Stimulated activated CD4-positive, alpha-beta T cell treated with anti-CD3 and anti-CD28 coated beads, Interleukin-2, amount 100 ng/mL, for 48 hours (primary cell): Measurements from ENCODE around the gene RASGRP4.

Experiments used
- DNase-seq, 2 donors: peaks; one replicate each; pipeline ENCODE4 v3.0.0-alpha.2; 2020

RASGRP4 gene

GRCh38 chr19:38445362-38445761, 19.3 kb upstream of the RASGRP4 start:
- no peak for DNase-seq

GRCh38 chr19:38444026-38444425, 18.0 kb upstream of the RASGRP4 start:
- DNase-seq, result no peak

- DNase-seq, result no peak
These were observed 17.5 kb upstream of the RASGRP4 start for GRCh38 chr19:38443458-38443999.

DNA sequence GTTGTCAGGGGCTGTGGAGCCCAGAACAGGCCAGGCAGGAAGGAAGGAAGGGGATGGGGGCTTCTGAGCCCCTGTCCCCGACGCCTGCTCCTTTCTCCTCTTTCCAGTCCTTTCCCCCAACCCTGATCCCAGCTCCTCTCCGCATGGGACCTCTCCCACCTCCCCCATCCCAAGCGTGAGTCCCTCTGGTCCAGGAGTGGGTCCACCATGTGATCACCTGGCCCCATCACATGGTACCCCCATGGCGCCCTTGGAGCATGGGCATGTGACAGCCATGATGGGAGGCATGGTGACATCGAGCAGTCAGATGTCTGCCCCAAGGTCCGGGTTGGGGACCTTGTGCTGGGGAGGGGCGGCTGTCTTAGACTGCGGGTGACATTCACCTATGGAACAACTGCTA, 16.7 kb upstream of the RASGRP4 start:
- DNase-seq, result no peak

DNA sequence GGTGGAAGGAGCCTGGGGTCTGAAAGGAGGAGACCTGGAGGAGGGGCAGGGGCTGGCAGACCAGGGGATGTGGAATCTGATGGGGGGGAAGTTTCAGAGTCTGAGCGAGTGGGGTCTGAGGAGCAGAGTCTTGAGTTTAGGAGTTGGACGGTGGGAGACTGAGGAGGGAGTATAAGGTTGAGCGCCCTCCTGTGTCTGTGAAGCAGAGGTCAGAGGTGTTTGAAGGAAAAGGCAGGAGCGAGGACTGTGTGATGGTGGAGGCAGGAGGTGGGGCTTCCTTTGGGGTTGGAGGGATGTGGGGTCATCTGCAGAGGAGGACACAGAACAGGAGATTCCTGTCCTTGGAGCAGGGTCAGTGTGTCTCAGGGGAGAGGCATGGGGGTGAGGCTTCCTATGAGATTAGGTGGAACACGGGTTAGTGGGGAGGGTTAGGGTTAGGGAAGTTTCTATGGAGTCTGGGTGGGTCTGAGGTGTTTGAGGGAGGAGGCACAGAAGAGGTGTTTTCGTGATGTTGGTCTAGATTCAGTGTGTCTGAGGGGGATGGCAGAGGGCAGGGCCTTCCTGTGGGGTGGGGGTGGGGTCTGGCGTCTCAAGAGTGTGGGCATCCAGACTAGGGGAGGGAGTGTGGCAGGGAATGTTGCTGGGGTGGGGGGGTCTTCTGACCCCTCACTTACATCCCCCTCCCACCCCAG, 15.8 kb upstream of the RASGRP4 start:
- no peak for DNase-seq

DNA sequence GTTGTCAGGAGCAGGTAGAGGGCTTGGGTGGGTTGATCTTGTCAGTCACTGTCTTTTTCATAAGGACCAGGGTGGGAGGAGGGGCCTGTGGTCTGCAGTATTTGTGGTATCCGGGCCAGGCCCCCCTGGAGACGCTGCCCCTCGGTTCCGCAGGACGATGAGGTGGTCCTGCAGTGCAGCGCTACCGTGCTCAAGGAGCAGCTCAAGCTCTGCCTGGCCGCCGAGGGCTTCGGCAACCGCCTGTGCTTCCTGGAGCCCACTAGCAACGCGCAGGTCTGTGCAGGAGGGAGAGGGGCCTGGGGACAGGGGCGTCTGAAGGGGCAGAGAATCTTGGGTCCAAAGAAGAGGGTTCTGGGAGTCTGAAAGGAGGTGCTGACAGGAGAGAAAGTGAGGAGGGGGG, 14.6 kb upstream of the RASGRP4 start:
- no peak for DNase-seq

GRCh38 chr19:38437917-38438316, 11.9 kb upstream of the RASGRP4 start:
- DNase-seq, result no peak

DNA sequence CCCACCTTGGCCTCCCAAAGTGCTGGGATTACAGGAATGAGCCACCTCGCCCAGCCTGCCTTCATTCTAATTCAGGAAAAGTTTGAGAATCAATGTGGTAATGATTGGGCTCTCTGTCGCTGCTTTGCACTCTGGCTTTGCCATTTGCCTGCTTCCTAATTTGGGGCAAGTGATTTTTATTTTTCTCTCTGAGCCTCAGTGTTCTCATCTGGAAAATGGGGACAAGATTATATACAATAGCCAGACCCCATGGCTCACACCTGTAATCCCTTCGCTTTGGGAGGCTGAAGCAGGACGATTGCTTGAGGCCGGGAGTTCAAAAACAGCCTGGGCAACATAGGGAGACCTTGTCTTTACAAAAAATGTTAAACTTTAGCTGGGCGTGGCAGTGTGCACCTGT, 11.3 kb upstream of the RASGRP4 start:
- DNase-seq, result no peak

- DNase-seq, result no peak
These were observed 8.6 kb upstream of the RASGRP4 start for GRCh38 chr19:38434549-38435051.

GRCh38 chr19:38433268-38433733, 7.3 kb upstream of the RASGRP4 start, which contains the start of gene RYR1:
Gene RYR1, plus strand, starts transcription at chr19:38433691. Its CDS starts 139 bp downstream, at chr19:38433830.
- DNase-seq, result peak; percentile 54 to 57

- DNase-seq, result no peak
These were observed 4.9 kb upstream of the RASGRP4 start for GRCh38 chr19:38430931-38431330.

DNA sequence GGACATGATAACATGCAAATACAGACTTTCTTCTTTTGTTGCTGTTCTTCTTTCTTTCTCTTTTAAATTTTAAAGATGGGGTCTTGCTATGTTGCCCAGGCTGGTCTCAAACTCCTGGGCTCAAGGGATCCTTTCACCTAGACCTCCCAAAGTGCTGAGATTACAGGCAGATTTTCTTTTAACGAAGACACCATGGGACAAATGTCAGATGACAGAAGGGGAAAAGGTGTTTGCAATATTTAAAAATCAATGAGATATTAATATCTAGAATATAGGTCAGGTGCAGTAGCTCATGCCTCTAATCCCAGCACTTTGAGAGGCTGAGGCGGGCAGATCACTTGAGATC, 3.8 kb upstream of the RASGRP4 start:
- no peak for DNase-seq

DNA sequence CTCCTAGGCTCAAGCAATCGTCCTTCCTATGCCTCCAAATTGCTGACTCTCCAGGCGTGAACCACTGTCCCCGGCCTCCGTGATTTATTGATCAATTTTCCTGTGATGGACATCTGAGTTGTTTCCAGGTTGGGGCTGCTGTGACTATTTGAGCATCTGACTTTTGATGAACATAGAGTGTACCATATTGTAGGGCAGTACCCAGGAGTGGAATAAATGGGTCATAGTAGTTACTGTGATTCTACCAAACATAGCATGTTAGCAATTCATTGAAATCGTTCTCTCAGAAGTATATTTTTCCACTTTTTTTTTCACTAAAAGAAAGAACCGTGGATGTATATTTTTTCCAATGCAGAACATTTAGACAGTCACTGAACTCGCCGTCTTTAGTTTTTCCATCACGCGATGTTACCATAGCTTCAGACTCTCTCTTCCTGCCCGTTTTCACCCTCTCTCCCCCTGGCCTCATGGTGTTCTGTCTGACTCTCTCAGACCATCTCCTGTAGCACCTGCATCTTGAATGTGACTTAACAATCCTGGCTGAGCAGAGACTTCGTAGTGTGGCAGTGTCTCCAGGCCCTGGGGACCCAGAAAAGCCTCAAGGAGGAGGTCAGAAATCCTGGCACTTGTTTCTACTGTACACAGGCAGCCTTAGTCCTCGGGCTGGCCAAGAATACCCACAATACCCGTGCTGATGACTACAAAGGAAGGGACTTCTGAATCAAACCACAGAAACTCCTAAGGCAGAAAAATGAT, 3.2 kb upstream of the RASGRP4 start:
- peak in 1 of 2 donors; percentile 38 for DNase-seq

- peak; percentile 37 to 50 for DNase-seq
These were observed 1.1 kb upstream of the RASGRP4 start for GRCh38 chr19:38427035-38427677.

- no peak for DNase-seq
These were observed 703 bp downstream of the RASGRP4 start for GRCh38 chr19:38425222-38425809.

DNA sequence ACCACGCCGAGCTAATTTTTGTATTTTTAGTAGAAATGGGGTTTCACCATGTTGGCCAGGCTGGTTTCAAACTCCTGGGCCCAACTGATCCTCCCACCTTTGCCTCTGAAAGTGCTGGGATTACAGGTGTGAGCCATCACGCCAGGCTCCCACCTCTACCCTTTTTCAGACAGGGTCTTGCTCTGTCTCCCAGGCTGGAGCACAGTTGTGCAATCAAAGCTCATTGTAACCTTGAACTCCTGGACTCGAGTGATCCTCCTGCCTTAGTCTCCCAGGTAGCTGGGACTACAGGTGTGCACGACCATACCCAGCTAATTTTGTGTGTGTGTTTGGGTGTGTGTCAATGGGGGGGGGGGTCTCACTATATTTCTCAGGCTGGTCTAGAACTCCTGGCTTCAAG, 1.7 kb downstream of the RASGRP4 start:
- DNase-seq, result no peak

- no peak for DNase-seq
These were observed 3.6 kb downstream of the RASGRP4 start for GRCh38 chr19:38422438-38422837.

- DNase-seq, result no peak
These were observed 4.2 kb downstream of the RASGRP4 start for GRCh38 chr19:38421856-38422255.

DNA sequence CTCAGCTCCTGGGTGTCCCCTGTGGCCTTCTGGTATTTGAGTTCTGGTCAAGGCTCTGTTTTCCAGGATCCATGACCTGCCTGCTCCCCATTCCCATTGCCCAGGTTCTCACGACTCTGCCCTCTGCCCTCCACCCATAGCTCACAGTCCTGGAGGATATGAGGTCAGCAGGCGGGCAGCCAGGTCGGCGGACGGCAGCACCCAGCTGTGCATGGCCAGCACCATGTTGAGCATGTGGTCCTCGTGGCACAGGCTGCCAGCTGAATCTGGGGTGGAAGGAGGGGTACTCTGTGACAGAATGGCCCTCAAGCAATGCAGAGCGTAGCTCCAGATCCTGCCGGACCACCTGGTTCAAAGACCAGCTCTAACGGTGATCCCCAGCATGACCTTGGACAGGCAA, 5.1 kb downstream of the RASGRP4 start:
- no peak for DNase-seq

DNA sequence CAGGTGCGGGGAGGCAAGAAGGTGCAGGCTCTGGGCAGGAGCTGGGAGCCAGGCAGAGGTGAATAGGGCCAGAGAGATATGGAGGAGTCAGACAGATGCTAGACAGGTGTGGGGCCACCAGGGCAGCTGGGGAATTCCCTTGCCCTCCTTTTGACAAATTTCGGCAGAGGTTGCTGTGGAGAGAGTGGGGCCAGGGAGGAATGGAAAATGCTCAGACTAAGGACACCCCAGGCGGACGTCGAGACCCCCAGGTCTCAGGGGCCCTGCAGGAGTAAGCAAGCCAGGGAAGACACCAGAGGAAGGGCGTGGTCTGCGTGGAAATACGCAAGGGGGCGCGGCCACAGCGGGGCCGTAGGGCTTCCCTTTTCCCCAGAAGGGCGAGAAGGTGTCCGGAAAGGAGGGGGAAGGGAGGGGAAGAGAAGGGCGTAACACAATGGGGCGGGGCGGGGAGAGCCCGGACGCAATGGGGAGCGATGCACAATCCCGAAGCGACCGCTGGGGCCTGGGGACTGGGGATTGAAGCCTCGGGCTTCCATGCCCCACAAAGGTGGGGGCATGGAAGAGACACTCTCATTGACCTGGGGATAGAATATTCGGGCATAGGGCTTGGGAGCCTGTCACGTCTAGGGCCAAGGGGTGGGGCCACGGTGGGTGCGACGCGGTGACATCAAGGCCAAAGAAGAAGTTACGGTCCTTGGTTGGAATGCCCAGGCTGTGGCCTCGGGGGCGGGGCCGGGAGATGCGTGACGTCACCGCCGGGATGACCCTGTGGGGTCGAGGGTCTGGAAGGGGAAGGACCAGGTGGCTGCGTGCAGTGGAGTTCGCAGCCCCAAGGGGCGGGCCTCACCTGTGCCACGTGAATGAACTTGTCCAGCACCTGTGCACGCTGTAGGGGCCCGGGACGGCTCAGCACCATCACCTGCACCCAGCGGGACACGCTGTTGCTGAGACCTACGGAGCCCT, 8.2 kb downstream of the RASGRP4 start:
- peak; percentile 52 to 53 for DNase-seq

DNA sequence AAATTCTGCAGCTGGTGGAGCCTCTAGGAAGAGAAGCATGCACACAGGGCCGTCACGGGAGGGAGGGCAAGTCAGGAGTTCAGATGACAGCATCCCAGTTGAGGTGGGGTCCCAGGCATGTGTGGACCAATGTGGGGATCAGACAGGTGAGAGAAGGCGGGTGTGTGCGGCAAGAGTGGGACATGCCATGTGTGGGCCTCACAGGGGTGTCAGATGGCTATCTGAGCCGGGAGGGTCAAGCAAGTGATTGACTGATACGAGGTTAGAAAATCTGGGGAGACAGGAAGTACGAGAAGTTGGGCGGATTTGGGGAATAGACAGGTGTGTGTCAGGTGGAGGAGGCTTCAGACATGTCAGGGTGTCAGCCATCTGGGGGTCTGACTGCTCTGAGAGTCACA, 8.9 kb downstream of the RASGRP4 start:
- DNase-seq, result no peak

DNA sequence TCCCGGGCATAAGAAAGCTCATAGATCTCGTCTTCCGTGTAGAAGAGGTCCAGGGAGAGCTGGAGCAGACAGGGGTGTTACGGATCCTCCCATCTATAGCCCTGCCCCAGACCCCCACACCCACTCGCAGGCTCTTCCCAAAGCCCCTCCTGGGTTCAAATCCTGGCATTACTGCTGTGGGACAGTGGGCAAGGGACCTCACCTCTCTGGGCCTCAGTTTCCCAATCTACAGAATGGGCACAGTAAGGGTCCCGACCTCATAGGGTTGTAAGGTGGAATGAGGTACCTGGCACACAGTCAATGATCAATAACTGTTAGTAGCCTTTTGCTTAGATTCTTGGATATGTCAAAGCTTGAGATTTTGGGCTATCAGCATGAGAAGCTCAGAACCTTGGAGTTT, 12.6 kb downstream of the RASGRP4 start:
- DNase-seq, result no peak
